Duodenal mucosa (tissue), 2 donors: ENCODE results near the gene ST8SIA5.

Experiments used
- H3K27ac ChIP-seq: one replicate; pipeline ENCODE4 v1.7.0; 2013; ENCODE audit warnings: low read depth, low read length
- H3K27me3 ChIP-seq, 2 donors: one replicate each; pipeline ENCODE4 v1.7.0; 2013; ENCODE audit warnings: low read length in 2 of 2, control low read depth in 1 of 2; ENCODE audit not compliant: insufficient read depth in 2 of 2, control insufficient read depth in 1 of 2
- H3K36me3 ChIP-seq, 2 donors: one replicate each; pipeline ENCODE4 v1.7.0; 2013; ENCODE audit warnings: low read length in 2 of 2, control low read depth in 1 of 2; ENCODE audit not compliant: insufficient read depth in 2 of 2, control insufficient read depth in 1 of 2
- H3K4me1 ChIP-seq, 2 donors: one replicate each; pipeline ENCODE4 v1.7.0; 2013; ENCODE audit warnings: low read length in 2 of 2, control low read depth in 1 of 2; ENCODE audit not compliant: insufficient read depth in 2 of 2, control insufficient read depth in 1 of 2
- H3K4me3 ChIP-seq, 2 donors: one replicate each; pipeline ENCODE4 v1.7.0; 2013; ENCODE audit warnings: low read length in 2 of 2, low read depth in 1 of 2
- H3K9ac ChIP-seq, 2 donors: one replicate each; pipeline ENCODE4 v1.7.0; 2013; ENCODE audit warnings: low read length in 2 of 2, low read depth in 1 of 2
- H3K9me3 ChIP-seq, 2 donors: one replicate each; pipeline ENCODE4 v1.7.0; 2013; ENCODE audit warnings: low read length in 2 of 2, control low read depth in 1 of 2; ENCODE audit not compliant: control insufficient read depth in 1 of 2

The ST8SIA5 gene

DNA sequence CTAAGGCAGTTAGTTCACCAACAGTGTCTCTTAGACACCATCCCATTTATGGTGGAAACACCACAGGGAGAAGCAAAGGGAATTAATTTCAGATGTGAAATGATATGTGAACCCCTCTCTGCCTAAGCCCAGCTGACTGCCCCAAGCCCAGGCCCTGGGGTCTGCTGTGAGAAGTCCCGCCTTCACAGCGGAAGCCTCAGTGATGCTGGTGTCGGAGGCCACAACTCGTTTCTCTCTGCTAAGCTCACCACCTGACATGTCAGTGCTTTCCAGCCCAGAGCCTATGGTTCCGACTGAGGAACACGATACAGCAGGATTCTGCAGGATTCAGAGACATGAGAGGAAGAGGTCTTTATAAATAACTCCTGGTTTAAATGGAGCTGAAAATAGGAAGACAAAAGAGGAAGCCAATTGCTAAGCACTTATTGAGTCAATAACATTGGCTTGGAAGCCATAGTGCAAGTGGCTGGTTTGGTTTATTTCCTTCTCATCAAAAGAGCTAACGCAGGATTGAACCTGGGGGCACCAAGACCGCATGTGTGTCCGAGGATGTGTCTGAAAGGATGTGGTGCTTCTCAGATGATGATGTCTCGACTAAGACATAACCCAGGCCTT lies 78.0 kb downstream of the ST8SIA5 start:
- H3K4me1 ChIP-seq: no peaks in the 10 kb centered on the region
- H3K27ac ChIP-seq: no peak overlapping the region
- H3K36me3 ChIP-seq: no peaks in the 10 kb centered on the region
- no peaks in the 10 kb centered on the region for H3K27me3 ChIP-seq
- H3K9ac ChIP-seq: no peak overlapping the region
- H3K9me3 ChIP-seq: no peaks in the 10 kb centered on the region
- no peak overlapping the region for H3K4me3 ChIP-seq

DNA sequence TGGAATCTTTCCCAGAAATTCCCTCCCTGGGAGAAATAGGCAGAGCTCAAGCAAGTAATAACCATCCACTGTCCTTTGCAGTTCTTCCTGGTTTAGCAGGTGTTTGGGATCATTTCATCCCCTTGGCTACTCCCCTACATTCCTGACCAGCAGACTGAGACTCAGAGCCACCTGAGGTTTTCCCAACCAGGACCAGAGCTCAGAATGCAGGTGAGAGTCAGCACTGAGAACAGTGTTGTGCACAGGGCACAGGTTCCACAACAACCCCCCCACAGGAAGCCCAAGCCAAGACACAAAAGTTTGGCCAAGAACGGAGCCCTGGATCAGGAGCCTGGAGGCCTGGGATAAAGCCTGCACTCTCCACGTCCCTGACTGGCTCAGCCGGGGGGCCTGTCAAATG lies 78.8 kb downstream of the ST8SIA5 start:
- H3K4me3 ChIP-seq: no peak overlapping the region
- H3K9ac ChIP-seq: no peak overlapping the region

DNA sequence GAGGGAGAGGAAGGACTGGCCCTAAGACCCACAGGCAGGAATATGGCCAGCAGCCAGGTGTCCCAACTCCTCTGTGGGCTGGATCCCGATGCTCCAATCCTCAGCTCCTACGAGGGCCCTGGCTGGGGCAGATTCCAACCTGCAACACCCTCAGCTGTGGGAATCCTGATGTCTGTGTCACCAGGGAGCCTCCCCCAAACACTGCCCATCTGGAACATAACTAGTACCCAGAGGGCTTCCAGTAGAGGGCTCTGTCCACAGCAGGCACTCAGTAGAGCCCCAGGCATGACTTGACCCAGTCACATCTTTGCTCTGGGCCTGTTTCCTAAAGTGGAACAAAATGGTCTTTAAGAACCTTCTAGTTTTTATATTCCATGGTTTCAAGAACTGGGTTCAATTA lies 79.2 kb downstream of the ST8SIA5 start:
- Histone ChIP-seq H3K9ac (no peak overlapping the region), H3K4me1 (no peaks in the 10 kb centered on the region), H3K9me3 (no peaks in the 10 kb centered on the region), H3K27me3 (no peaks in the 10 kb centered on the region), H3K4me3 (no peak overlapping the region), H3K27ac (no peak overlapping the region), H3K36me3 (no peaks in the 10 kb centered on the region)

More for the DNA sequence above, 78.8 kb downstream of the ST8SIA5 start:
- Histone ChIP-seq H3K9me3 (no peaks in the 10 kb centered on the region), H3K27me3 (no peaks in the 10 kb centered on the region), H3K4me1 (no peaks in the 10 kb centered on the region), H3K36me3 (no peaks in the 10 kb centered on the region), H3K27ac (no peak overlapping the region)

DNA sequence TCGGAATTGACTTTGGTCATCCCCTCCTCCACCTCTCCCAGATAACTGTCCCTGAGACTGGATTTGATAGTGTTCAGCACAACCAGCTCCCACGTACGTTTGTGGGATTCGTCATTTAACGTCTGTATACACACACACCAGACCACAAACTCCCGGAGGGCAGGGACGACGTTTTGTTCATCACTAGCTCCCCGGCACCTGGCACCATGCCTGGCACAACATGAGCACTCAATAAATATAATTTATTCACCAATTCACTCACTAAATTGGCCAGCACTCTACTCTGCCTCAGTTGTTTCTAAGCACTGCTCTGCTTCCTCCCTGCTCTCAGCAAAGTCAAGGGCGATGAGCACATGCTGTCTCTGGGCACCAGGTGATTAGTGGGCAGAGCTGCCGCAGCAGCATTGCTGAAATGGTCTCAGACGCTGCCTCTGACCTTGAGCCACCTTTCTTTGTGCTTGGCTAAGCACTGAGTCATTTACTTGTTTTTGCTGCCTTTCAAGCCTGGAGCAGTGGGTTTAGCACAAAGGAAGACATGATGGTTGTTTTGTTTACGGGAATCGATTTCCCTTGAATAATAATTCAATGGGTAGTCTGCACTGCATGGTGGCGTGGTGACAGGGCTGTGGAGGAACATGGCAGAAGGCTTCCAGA lies 80.5 kb downstream of the ST8SIA5 start:
- H3K4me1 ChIP-seq: no peaks in the 10 kb centered on the region
- H3K36me3 ChIP-seq: no peaks in the 10 kb centered on the region
- H3K27me3 ChIP-seq: no peaks in the 10 kb centered on the region
- H3K9ac ChIP-seq: no peak overlapping the region
- H3K27ac ChIP-seq: no peak overlapping the region
- H3K9me3 ChIP-seq: no peaks in the 10 kb centered on the region
- H3K4me3 ChIP-seq: no peak overlapping the region

DNA sequence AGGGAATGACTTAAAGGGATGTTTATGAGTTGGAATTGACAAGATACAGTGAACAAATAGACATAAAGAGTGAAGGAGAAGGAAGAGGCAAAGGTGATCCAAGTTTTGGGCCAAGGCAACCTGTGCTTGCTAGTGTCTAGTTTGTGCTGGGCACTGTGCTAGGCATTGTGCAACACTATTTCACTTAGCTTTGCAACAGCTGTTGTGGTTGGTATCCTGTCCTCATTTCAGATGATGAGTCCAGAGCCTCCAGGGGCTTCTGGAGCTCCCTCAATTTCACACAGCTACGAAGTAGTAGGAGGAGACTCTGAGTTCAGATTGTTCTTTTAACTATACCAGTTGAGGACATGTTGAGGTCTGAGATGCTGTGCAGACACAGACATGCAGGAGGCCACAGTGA lies 81.7 kb downstream of the ST8SIA5 start:
- H3K36me3 ChIP-seq: no peaks in the 10 kb centered on the region
- no peaks in the 10 kb centered on the region for H3K27me3 ChIP-seq
- no peaks in the 10 kb centered on the region for H3K9me3 ChIP-seq
- no peak overlapping the region for H3K4me3 ChIP-seq
- H3K27ac ChIP-seq: no peak overlapping the region
- H3K4me1 ChIP-seq: no peaks in the 10 kb centered on the region
- no peak overlapping the region for H3K9ac ChIP-seq

DNA sequence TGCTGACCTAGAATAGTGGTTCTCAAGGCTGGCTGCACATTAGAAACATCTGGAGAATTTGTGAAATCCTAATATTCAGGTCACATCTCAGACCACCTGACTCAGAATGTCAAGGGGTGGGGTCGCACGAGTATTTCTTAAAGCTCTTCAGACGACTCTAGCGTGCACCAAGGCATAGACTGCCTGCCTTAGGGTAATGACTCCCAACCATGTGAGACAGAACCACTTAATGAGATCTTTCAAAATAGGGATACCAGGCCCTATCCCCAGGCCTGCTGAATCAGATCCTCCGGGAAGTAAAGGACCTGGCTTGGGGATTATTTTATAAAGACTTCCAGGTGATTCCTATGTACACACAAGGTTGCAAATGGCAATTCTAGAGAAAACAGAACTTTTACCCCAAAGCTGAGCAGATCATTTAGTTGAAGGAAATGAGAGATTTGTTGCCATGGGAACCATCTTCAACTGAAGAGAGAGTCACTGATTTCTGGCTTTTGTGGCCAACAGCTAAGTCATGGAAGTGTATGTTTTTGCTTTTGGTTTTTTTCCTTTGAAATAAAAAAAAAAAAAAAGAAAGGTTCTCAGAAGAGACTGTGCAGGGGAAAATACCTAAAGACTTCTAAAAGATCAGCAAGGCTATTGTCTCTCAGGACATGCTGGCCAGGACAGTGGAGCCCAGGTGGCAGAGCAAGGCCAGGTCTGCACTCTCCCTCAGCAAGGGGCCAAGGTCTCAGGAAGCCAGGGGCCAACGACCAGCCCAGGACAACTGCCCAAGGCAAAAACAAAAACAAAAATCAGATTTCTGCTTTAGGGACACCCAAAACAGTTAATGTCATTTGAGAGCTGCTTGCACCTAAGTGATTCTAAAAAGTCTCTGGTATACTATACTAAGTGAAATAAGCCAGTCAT lies 84.5 kb downstream of the ST8SIA5 start:
- H3K36me3 ChIP-seq: no peaks in the 10 kb centered on the region
- H3K4me1 ChIP-seq: no peaks in the 10 kb centered on the region
- peaks cover 0 to 5% of the 10 kb centered on the region in 2 donors for H3K27me3 ChIP-seq
- no peaks in the 10 kb centered on the region for H3K9me3 ChIP-seq
- no peak overlapping the region for H3K9ac ChIP-seq
- H3K4me3 ChIP-seq: no peak overlapping the region
- H3K27ac ChIP-seq: no peak overlapping the region

DNA sequence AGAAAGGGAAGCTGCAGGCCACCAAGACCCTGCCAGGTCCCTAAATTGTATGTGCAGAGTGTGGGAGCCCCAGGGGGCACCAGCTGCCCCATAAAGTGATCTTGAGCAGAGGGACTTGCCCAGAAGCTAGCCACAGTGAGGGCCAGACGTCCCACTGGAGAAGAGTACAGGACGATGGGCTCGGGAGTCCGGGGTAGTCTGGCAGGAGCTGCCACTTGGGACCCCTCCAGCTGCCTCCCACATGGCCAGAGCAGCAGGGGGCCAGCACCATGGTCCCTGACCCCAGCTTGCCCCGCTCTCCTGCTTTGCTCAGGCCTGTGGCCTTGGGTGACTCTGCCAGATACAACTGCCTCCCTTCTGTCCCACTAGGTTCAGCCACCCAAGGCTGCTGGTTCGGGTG lies 88.2 kb downstream of the ST8SIA5 start:
- Histone ChIP-seq H3K27me3 (peaks cover 0 to 5% of the 10 kb centered on the region in 2 donors), H3K27ac (no peak overlapping the region), H3K36me3 (no peaks in the 10 kb centered on the region), H3K9me3 (no peaks in the 10 kb centered on the region), H3K4me1 (no peaks in the 10 kb centered on the region), H3K4me3 (no peak overlapping the region), H3K9ac (no peak overlapping the region)

DNA sequence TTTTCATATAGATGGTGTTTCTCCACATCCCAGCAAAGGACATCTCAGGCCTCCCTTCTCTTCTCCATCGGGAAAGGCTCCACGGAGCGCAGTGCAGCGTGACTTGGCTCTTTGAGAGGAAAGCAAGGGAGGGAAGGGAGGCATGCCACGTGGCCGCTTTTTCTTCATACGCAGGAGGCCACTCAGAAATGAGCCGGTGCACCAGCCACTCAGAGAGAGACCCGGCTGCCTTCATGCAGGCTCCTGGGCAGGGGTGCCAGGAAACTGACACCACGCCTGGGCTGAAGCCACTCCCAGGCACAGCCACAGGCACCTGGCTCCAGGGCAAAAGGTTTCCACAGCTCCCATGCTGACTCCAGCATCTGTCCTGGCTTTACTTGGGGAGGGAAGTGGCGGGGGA lies 88.7 kb downstream of the ST8SIA5 start:
- Histone ChIP-seq H3K27ac (no peak overlapping the region), H3K4me1 (no peaks in the 10 kb centered on the region), H3K36me3 (no peaks in the 10 kb centered on the region), H3K9ac (no peak overlapping the region), H3K27me3 (peaks cover 0 to 5% of the 10 kb centered on the region in 2 donors), H3K9me3 (no peaks in the 10 kb centered on the region), H3K4me3 (no peak overlapping the region)

DNA sequence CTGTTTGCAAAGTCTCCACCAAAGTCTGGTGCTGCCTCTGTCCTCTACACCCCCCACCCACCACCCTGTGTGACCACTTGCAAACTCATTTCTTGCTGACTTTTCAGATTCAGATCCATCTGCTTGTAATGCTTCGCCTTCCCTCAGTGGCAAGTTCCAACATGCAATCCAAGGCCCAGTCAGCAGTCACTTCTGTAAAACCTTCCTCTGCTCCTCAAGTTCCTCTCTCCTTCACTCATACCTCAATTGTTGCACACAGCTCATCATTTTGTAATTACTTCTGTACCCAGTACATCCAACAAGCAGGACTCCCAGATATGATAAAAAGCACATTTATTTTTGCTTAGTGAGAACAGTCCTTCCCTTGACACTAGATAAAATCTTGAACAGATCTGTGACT lies 93.3 kb downstream of the ST8SIA5 start:
- no peak overlapping the region for H3K27ac ChIP-seq

More for the DNA sequence above, 93.3 kb downstream of the ST8SIA5 start:
- no peak overlapping the region for H3K9ac ChIP-seq
- H3K4me1 ChIP-seq: no peaks in the 10 kb centered on the region
- no peak overlapping the region for H3K4me3 ChIP-seq
- peaks cover 0 to 3% of the 10 kb centered on the region in 2 donors for H3K27me3 ChIP-seq
- H3K9me3 ChIP-seq: no peaks in the 10 kb centered on the region
- H3K36me3 ChIP-seq: no peaks in the 10 kb centered on the region
